ENCODE measurements around the gene ACKR2. TPM values are rescaled to one million over a fixed set of nuclear protein-coding genes. Genes with fewer than 3 reads are reported as not detected.

Gene ACKR2
- polyA plus RNA-seq (0.22 to 0.23 TPM (median 0.23 TPM) in 3 replicates), polyA minus RNA-seq (0.53 to 1.5 TPM (median 0.54 TPM) in 3 replicates)
- 1.4 TPM for polyA plus RNA-seq (2011; ENCODE audit: low read depth)
- polyA plus RNA-seq (2011; cell fraction: cytosol; rRNA removed), result 0.09 and 0.11 TPM in 2 replicates
- 0.52 and 0.96 TPM in 2 replicates for polyA plus RNA-seq (2011; cell fraction: nucleus; rRNA removed)
- polyA plus RNA-seq (2012; ENCODE audit: low replicate concordance), result 0.23 and 0.87 TPM in 2 replicates
- not detected for polyA minus RNA-seq (2011; cell fraction: cytosol; rRNA and poly(A)+ RNA removed)
- 0.84 and 1.0 TPM in 2 replicates for polyA minus RNA-seq (2011; cell fraction: nucleus; rRNA and poly(A)+ RNA removed)

GRCh38 chr3:42809202-42809601, at the start of gene ACKR2:
Gene ACKR2 (plus strand): TSS chr3:42809445. CDS start chr3:42864503, 55,058 bp downstream.
- Histone ChIP-seq H3K27me3 (ENCODE audit: control insufficient read depth, extremely low read depth, insufficient read depth, low read length) (no peaks in the 10 kb centered on the region), H4K20me1 (ENCODE audit: control insufficient read depth, extremely low read depth, insufficient read depth, low read length) (no peaks in the 10 kb centered on the region), H3K9me3 (ENCODE audit: control insufficient read depth, low read depth, low read length) (no peaks in the 10 kb centered on the region), H3K9me1 (ENCODE audit: control insufficient read depth, extremely low read depth, insufficient read depth, low read length) (no peaks in the 10 kb centered on the region), H3K9ac (ENCODE audit: control insufficient read depth, extremely low read depth, insufficient read depth, low read length) (no peak within 1 kb of the TSS), H3K27ac (ENCODE audit: control insufficient read depth, insufficient read depth, low read length) (no peak within 1 kb of the TSS), H3K79me2 (ENCODE audit: control insufficient read depth, insufficient read depth, low read length) (no peaks in the 10 kb centered on the region), H3K4me3 (ENCODE audit: control insufficient read depth in 2 of 3, extremely low read depth in 1 of 3, insufficient read depth in 2 of 3, low read depth in 1 of 3, low read length in 3 of 3) (no peak within 1 kb of the TSS), H3K4me1 (ENCODE audit: control insufficient read depth, extremely low read depth, insufficient read depth, low read length) (peaks cover 5% of the 10 kb centered on the region), H3K4me2 (ENCODE audit: control insufficient read depth, extremely low read depth, insufficient read depth, low read depth, low read length) (no peak within 1 kb of the TSS), H2AFZ (ENCODE audit: control insufficient read depth, low read length) (no peak within 1 kb of the TSS), H3K36me3 (ENCODE audit: control insufficient read depth in 2 of 2, extremely low read depth in 1 of 2, insufficient read depth in 2 of 2, low read length in 2 of 2) (no peaks in the 10 kb centered on the region)
- no peak for FAIRE-seq
- no peak for DNase-seq (ENCODE audit: low read depth, low spot score)
- dilution Hi-C loops (cut with MboI; ENCODE audit: extremely low pct_ligation_motif_present, low sequenced_read_pairs), result no loop called here
- TF ChIP-seq CTCF (optimal IDR thresholded peaks at IDR 0.05 in 1 of 3, IDR thresholded peaks at IDR 0.05 in 1 of 3, conservative IDR thresholded peaks at IDR 0.05 in 1 of 3; ENCODE audit: extremely low read depth in 1 of 3, insufficient read depth in 2 of 3, low read length in 3 of 3), result no peak
- TF ChIP-seq EZH2 (IDR thresholded peaks at IDR 0.05; ENCODE audit: low read length), result no peak

GRCh38 chr3:42762046-42762724, 47.1 kb upstream of the ACKR2 start:
- dilution Hi-C loops (cut with MboI; ENCODE audit: extremely low pct_ligation_motif_present, low sequenced_read_pairs), result no loop called here
- H3K27ac ChIP-seq (ENCODE audit: control insufficient read depth, insufficient read depth, low read length), result no peak overlapping the region

More at GRCh38 chr3:42762046-42762724, 47.1 kb upstream of the ACKR2 start:
- TF ChIP-seq CTCF (optimal IDR thresholded peaks at IDR 0.05 in 1 of 3, IDR thresholded peaks at IDR 0.05 in 1 of 3, conservative IDR thresholded peaks at IDR 0.05 in 1 of 3; ENCODE audit: extremely low read depth in 1 of 3, insufficient read depth in 2 of 3, low read length in 3 of 3), result no peak
- TF ChIP-seq EZH2 (IDR thresholded peaks at IDR 0.05; ENCODE audit: low read length), result no peak
- no peak overlapping the region for H3K4me2 ChIP-seq (ENCODE audit: control insufficient read depth, extremely low read depth, insufficient read depth, low read depth, low read length)
- DNase-seq (ENCODE audit: low read depth, low spot score) (no peak), FAIRE-seq (no peak)
- H3K9me1 ChIP-seq (ENCODE audit: control insufficient read depth, extremely low read depth, insufficient read depth, low read length), result no peaks in the 10 kb centered on the region
- H3K79me2 ChIP-seq (ENCODE audit: control insufficient read depth, insufficient read depth, low read length), result no peaks in the 10 kb centered on the region
- H3K36me3 ChIP-seq (ENCODE audit: control insufficient read depth in 2 of 2, extremely low read depth in 1 of 2, insufficient read depth in 2 of 2, low read length in 2 of 2), result no peaks in the 10 kb centered on the region
- no peak overlapping the region for H3K9ac ChIP-seq (ENCODE audit: control insufficient read depth, extremely low read depth, insufficient read depth, low read length)
- no peak overlapping the region for H3K4me3 ChIP-seq (ENCODE audit: control insufficient read depth in 2 of 3, extremely low read depth in 1 of 3, insufficient read depth in 2 of 3, low read depth in 1 of 3, low read length in 3 of 3)
- no peaks in the 10 kb centered on the region for H3K27me3 ChIP-seq (ENCODE audit: control insufficient read depth, extremely low read depth, insufficient read depth, low read length)
- H3K9me3 ChIP-seq (ENCODE audit: control insufficient read depth, low read depth, low read length), result no peaks in the 10 kb centered on the region
- no peaks in the 10 kb centered on the region for H3K4me1 ChIP-seq (ENCODE audit: control insufficient read depth, extremely low read depth, insufficient read depth, low read length)
- H2AFZ ChIP-seq (ENCODE audit: control insufficient read depth, low read length), result no peak overlapping the region
- H4K20me1 ChIP-seq (ENCODE audit: control insufficient read depth, extremely low read depth, insufficient read depth, low read length), result no peaks in the 10 kb centered on the region

Data from keratinocyte (primary cell).